HEK293T (cell line): ENCODE results near the gene SEMA4D.

Source experiments
- CTCF ChIA-PET: fragments of 350-600 bp; formaldehyde crosslinking; extraction: SDS; loops from one replicate; lab custom pipeline; 2021; ENCODE audit warnings: antibody characterized with exemption, inconsistent platforms; lab: Yijun Ruan, JAX
- POLR2A ChIA-PET: fragments of 350-600 bp; formaldehyde crosslinking; extraction: SDS; loops from one replicate; lab custom pipeline; 2020; ENCODE audit warnings: antibody characterized with exemption, inconsistent platforms; lab: Yijun Ruan, JAX
- DNase-seq: peaks from one replicate; pipeline ENCODE4 v3.0.0; 2012; ENCODE audit warnings: mixed read lengths; ENCODE audit errors: extremely low spot score
- ARNT ChIP-seq: fragments of 450-650 bp; IDR thresholded peaks from 2 replicates; pipeline ENCODE4 v1.6.1; 2017; ENCODE audit warnings: mild to moderate bottlenecking
- BHLHE40 ChIP-seq: fragments of 450-650 bp; IDR thresholded peaks from 2 replicates; pipeline ENCODE4 v1.6.1; 2016; ENCODE audit warnings: mild to moderate bottlenecking, moderate library complexity, borderline replicate concordance
- CTBP1 ChIP-seq: fragments of 450-650 bp; IDR thresholded peaks from 2 replicates; pipeline ENCODE4 v1.6.1; 2016; ENCODE audit warnings: borderline replicate concordance
- ELF4 ChIP-seq: fragments of 450-650 bp; IDR thresholded peaks from 2 replicates; pipeline ENCODE4 v1.6.1; 2017; ENCODE audit warnings: antibody characterized with exemption
- FOXA1 ChIP-seq: fragments of 450-650 bp; IDR thresholded peaks from 2 replicates; pipeline ENCODE4 v1.6.1; 2016; ENCODE audit warnings: mild to moderate bottlenecking
- FOXK2 ChIP-seq: fragments of 450-650 bp; IDR thresholded peaks from 2 replicates; pipeline ENCODE4 v1.6.1; 2016; ENCODE audit warnings: mild to moderate bottlenecking
- FOXM1 ChIP-seq: fragments of 450-650 bp; IDR thresholded peaks from 2 replicates; pipeline ENCODE4 v1.6.1; 2017; ENCODE audit warnings: mild to moderate bottlenecking, borderline replicate concordance
- HDGF ChIP-seq: fragments of 450-650 bp; IDR thresholded peaks from 2 replicates; pipeline ENCODE4 v1.6.1; 2017; ENCODE audit warnings: antibody characterized with exemption, borderline replicate concordance
- L3MBTL2 ChIP-seq: fragments of 450-650 bp; conservative IDR thresholded peaks from 2 replicates; pipeline ENCODE4 v1.6.1; 2016; ENCODE audit warnings: mild to moderate bottlenecking
- LEF1 ChIP-seq: fragments of 450-650 bp; IDR thresholded peaks from 2 replicates; pipeline ENCODE4 v1.6.1; 2017; ENCODE audit warnings: mild to moderate bottlenecking, borderline replicate concordance
- NFRKB ChIP-seq: fragments of 450-650 bp; IDR thresholded peaks from 2 replicates; pipeline ENCODE4 v1.6.1; 2016; ENCODE audit warnings: mild to moderate bottlenecking, moderate library complexity
- PKNOX1 ChIP-seq: fragments of 450-650 bp; IDR thresholded peaks from 2 replicates; pipeline ENCODE4 v1.6.1; 2016
- SP1 ChIP-seq: fragments of 450-650 bp; IDR thresholded peaks from 2 replicates; pipeline ENCODE4 v1.6.1; 2017
- SUZ12 ChIP-seq: fragments of 450-650 bp; IDR thresholded peaks from 2 replicates; pipeline ENCODE4 v1.6.1; 2016; ENCODE audit warnings: mild to moderate bottlenecking
- TARDBP ChIP-seq: fragments of 450-650 bp; IDR thresholded peaks from 2 replicates; pipeline ENCODE4 v1.6.1; 2016
- ZNF384 ChIP-seq: fragments of 450-650 bp; IDR thresholded peaks from 2 replicates; pipeline ENCODE4 v1.6.1; 2016

SEMA4D gene

DNA sequence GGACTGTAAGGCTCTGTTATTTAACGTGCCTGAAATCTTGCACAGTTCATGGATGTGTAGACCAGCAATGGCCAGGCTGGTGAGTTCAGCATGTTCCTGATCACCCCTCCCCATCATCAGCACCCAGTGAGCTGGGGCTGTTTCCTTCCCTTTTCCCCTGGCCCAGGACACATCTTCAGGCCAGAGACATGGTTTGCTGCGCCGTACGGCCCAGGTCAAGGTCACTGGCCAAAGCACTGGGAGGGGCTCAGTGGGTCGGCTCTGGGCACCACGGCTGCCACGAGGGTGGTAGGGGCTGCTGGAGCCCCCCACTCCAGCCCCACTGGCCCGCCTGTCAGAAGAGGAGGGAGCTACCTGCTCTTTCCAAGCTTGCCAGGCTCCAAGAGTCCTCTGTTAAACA lies 55.9 kb downstream of the SEMA4D start:
- POLR2A ChIA-PET = no interaction called here
- TF ChIP-seq ELF4 (no peak), L3MBTL2 (no peak), CTBP1 (no peak), HDGF (no peak), FOXM1 (no peak), FOXK2 (no peak), NFRKB (no peak), LEF1 (no peak), SUZ12 (no peak), SP1 (no peak), ZNF384 (no peak), PKNOX1 (no peak), TARDBP (no peak), FOXA1 (no peak), BHLHE40 (no peak)
- no peak for DNase-seq
- CTCF ChIA-PET = no interaction called here

- POLR2A ChIA-PET = no interaction called here
- DNase-seq = no peak
- CTCF ChIA-PET = no interaction called here
- no peak for TF ChIP-seq SUZ12
- TF ChIP-seq SP1 = no peak
- no peak for TF ChIP-seq LEF1
- TF ChIP-seq ELF4 = no peak
- no peak for TF ChIP-seq TARDBP
- no peak for TF ChIP-seq L3MBTL2
- no peak for TF ChIP-seq PKNOX1
- TF ChIP-seq NFRKB = no peak
- no peak for TF ChIP-seq FOXK2
These were observed 56.3 kb downstream of the SEMA4D start for GRCh38 chr9:89441655-89441970.

- ChIA-PET CTCF (no interaction called here), POLR2A (no interaction called here)
- no peak for DNase-seq
- TF ChIP-seq FOXK2 (no peak), CTBP1 (no peak), ZNF384 (no peak), HDGF (no peak), SUZ12 (no peak), SP1 (no peak), FOXA1 (no peak), LEF1 (no peak), FOXM1 (no peak), L3MBTL2 (no peak), PKNOX1 (no peak), ARNT (no peak), TARDBP (no peak), BHLHE40 (no peak), ELF4 (no peak), NFRKB (no peak)
These were observed 56.8 kb downstream of the SEMA4D start for GRCh38 chr9:89440951-89441654.

DNA sequence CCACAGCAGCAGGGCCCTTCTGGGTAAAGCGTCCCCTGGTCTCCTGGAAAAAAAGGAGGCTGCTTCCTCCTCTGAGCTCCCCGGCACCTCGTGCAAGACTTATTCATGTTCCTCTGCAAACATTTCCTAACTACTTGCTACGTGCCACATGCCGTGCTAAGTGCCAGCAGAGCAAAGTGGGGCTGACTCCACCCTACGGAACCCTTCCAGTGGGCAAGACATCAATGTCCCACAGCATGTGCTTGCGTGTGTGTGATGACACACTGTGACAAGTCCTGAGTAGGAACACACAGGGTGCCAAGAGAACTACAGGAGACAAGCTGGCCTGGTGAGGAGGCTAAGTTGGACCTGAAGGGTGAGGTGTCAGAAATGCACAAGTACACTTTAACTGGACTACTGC lies 57.4 kb downstream of the SEMA4D start:
- ChIA-PET CTCF (no interaction called here), POLR2A (no interaction called here)
- DNase-seq = no peak
- TF ChIP-seq FOXM1 = no peak
- no peak for TF ChIP-seq L3MBTL2
- no peak for TF ChIP-seq LEF1
- no peak for TF ChIP-seq CTBP1
- no peak for TF ChIP-seq NFRKB
- no peak for TF ChIP-seq BHLHE40
- no peak for TF ChIP-seq TARDBP
- no peak for TF ChIP-seq ARNT
- TF ChIP-seq ZNF384 = no peak
- TF ChIP-seq HDGF = no peak
- no peak for TF ChIP-seq FOXK2
- TF ChIP-seq SP1 = no peak
- TF ChIP-seq SUZ12 = no peak
- TF ChIP-seq FOXA1 = no peak
- TF ChIP-seq ELF4 = no peak
- TF ChIP-seq PKNOX1 = no peak

DNA sequence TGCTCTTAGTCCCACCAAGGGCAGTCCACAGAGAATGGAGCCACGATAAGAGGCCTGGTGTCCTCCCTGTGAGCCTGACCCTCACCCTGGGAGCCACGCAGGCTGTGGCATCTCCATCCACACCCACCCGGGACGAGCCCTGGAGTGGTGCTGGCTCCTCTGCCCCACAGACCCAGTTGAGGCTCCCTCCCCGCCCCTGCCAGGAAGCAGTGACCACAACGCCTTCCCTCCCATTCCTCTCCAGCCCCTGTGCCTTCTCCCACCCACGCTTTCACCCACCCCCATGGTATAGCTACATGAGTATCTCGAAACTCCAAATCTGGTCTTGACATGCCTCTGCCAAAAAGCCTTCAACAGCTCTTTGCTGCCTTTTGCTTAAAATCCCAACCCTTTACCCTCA lies 57.9 kb downstream of the SEMA4D start:
- CTCF ChIA-PET = interaction anchor here (0.5 kb wide), 1 partner anchor 1019 kb away, joined by 3 read pairs; no protein-coding TSS in a partner anchor
- TF ChIP-seq LEF1 = no peak
- TF ChIP-seq SUZ12 = no peak
- TF ChIP-seq L3MBTL2 = no peak
- TF ChIP-seq SP1 = no peak
- POLR2A ChIA-PET = no interaction called here
- no peak for DNase-seq

DNA sequence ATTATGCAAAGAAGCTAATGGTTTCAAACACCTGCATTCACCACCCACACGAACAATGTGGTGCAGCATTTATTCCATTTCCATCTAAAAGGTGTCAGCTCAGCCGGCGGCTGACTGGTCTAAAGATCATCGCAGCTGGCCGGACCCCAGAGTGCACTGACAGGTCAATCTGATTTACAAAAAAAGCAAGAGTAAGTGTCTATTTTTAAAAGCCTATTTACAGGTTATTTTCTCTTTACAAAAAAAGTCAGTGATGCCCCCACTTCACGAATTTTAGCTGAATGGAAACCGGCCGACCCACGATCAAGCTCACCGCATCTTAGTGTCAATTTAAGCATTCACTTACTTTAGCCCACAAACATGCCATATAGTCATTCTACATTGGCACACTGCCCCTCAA lies 58.3 kb downstream of the SEMA4D start:
- DNase-seq = no peak
- ChIA-PET CTCF (interaction anchor here (0.5 kb wide), 1 partner anchor 1019 kb away, joined by 3 read pairs; no protein-coding TSS in a partner anchor), POLR2A (no interaction called here)
- TF ChIP-seq TARDBP (no peak), FOXA1 (no peak), ZNF384 (no peak), FOXM1 (no peak), CTBP1 (no peak), PKNOX1 (no peak), FOXK2 (no peak), SP1 (no peak), HDGF (no peak)
